ENCODE measurements around the gene GBX2.
"Not testable (repeated sequence)": the region's sequence is repeated elsewhere in the genome, so short reads cannot be mapped to it uniquely, and the experiment has no call there.

Gene GBX2

DNA sequence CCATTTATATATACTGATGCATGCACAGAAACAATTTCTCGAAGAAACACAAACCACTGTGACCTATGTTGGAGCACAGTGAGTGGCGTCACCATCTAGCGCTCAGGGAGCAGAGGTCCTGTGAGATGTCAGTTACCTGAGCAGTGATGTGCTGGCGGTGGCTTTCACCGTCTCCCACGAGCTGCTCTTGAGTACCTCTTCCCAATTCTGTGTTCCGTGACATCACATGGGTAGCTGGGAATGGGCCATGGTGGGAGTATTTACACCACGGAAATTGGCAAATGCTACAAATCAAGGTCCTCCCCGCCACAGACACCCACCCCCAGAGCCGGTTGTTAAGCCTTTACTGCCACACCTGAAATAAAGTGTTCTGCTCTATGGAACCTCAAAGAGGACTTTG lies 24.4 kb downstream of the GBX2 start:
- no peak for DNase-seq

DNA sequence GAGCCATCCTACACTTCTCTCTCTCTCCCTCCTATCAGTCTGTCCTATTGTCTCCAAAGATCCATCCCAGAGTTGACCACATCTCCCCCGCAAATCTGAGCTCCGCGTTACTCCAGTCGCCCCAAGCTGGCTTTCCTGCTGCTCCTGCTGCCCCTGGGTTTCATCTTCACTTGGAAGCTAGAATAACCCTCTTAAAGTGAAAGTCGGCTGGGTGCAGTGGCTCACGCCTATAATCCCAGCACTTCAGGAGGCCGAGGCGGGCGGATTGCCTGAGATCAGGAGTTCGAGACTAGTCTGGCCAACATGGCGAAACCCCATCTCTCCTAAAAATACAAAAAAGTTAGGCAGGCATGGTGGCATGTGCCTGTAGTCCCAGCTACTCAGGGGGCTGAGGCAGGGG lies 26.6 kb downstream of the GBX2 start:
- DNase-seq, result not testable (repeated sequence)

GRCh38 chr2:236137066-236137465 lies 31.1 kb downstream of the GBX2 start:
- DNase-seq, result no peak

DNA sequence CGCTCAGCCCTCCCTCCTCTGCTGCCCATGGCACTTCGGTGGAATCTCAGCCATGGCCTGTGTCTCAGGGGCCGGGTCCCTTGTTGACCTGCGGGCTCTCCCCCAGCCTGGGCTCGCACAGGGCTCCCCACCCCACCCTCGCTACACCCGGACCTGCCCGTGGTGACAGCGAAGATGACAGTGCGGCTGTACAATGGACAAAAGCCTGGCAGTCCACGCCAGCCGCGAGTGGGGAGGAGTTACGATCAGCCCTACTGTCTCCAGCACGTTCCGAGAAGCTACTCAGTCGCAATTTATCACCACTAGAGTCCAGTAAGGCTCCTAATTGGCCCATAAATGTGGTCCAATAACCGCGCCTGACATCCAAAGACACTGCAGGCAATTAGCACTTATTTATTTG lies 31.6 kb downstream of the GBX2 start:
- no peak for DNase-seq

DNA sequence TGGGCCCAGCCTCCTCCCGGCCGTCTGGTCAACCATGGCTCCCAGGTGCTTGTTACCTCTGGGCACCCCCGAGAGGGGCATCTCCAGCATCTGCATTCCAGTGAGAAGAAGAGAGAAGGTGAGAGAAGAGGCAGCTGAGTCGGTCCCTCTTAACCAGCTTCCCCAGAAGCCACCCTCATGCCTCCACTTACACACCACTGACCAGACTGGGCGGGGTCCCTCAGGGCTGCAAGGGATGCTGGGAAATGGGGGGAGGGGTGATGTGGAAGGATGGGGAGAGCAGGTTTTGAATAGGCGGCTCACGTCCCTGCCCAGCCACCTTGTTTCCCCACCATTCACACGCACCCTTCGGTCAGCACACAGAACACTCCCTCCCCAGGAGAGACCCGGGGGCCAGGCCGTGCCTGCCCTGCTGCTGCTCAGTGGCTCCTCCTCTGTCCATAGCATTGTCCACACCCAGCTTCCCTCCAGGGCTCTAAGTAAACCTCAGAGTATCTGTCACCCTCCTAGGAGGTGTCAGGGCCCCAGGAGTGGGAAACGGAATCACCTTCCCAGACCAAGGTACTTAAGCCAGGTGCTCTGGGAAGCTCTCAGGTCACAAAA lies 34.7 kb downstream of the GBX2 start:
- DNase-seq, result no peak

DNA sequence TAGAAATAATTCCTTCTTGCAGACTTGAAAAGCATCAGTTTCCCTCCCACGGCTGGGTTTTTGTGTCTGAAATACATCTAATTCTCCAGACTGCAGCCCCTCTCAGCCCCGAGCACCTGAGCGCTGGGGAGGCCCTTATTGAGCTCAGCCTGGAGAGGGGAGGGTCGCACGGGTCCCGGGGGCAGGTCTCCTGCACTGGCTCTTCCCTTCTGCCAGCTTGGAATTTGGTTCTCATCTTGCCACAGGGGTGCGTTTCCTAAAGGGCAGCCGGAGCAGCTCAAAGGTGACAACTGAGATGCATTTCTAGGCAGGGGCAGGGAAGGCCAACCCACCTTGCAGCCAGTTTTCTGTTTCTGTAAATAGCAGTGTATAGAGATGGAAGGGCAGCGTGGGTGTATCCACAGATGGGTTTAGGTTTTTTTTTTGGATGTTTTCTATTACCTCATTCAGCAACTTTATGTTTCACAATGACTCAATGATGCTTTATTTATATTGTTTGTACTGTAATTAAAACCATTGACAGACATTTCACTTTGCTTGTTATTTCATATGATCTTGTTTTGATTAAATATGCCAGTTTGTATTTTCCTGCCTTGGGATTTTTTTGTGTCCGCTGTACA lies 37.0 kb downstream of the GBX2 start:
- no peak for DNase-seq

- DNase-seq, result no peak
Observed at GRCh38 chr2:236130349-236130998, 37.7 kb downstream of the GBX2 start.

GRCh38 chr2:236129935-236130334 lies 38.3 kb downstream of the GBX2 start:
- no peak for DNase-seq

- DNase-seq, result no peak
Observed at GRCh38 chr2:236128321-236128720, 39.9 kb downstream of the GBX2 start.

- DNase-seq, result no peak
Observed at GRCh38 chr2:236127010-236127409, 41.2 kb downstream of the GBX2 start.

DNA sequence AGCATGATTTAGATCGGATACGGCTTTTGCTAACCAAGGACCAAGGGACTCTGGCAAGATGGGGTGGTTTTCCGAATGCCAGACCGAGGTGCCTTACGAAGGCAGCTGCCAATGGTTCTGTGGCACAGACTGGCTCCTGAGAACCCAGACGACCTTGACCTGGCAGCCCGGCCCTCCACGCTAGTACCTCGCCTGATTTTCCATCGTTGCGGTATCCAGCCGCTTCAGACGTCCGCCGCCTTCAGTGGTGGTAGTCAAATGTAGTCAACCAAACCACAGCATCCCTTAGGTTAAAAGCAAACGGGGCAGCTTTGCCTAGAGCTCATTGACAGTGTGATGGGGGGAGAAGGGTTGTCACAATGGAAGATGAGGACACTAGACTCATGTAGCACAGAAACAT lies 42.6 kb downstream of the GBX2 start:
- DNase-seq, result no peak

DNA sequence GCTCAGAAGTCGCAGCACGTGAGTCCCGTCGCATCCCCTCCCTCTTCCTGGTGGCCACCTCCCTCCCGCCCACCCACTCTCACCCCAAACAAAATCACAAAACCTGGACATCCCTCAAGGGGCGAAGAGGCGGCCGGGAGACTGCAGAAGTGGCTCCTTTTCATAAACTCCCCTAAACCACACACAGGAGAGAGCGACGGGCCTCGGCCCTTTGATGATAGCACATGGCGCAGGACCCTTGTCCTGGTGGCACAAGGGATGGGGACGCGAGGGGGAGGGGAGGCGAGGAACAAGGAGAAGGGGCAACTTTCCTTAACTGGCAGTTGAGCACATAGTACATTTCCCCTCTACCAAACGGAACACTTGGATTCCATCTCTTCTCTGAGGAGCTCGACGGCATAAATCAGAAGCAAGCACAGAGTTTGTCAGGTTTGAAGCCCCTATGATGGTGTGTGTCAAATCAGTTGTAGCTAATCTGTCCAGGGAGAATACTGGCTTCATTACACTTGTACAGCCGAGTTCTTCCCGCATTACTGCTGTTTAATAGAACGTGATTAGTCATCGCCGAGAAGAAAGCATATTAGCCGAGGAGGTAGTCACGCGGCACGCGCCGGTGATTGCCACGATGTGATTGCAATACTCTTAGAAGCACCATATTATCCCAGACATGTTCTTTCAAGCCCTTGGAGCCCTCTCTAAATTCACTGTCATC lies 43.8 kb downstream of the GBX2 start:
- DNase-seq, result no peak

GRCh38 chr2:236123716-236124115 lies 44.5 kb downstream of the GBX2 start:
- no peak for DNase-seq

GRCh38 chr2:236122236-236122635 lies 46.0 kb downstream of the GBX2 start:
- DNase-seq, result no peak

DNA sequence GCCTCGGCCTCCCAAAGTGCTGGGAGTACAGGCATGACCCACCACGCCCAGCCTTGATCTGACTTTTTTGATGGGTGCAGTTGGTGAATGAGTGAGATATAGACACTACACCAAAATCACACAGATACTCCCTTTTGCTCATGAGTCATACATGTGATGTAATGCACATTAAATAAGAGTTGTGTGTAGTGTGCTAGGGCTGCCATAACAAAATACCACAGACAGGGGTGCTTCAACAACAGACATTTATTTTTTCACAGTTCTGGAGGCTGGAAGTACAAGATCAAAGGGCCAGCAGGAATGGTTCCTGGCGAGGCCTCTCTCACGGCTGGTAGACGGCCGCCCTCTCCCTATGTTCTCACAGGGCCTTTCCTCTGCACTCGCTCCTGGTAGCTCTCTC lies 46.6 kb downstream of the GBX2 start:
- no peak for DNase-seq

- no peak for DNase-seq
Observed at GRCh38 chr2:236120829-236121228, 47.4 kb downstream of the GBX2 start.

DNA sequence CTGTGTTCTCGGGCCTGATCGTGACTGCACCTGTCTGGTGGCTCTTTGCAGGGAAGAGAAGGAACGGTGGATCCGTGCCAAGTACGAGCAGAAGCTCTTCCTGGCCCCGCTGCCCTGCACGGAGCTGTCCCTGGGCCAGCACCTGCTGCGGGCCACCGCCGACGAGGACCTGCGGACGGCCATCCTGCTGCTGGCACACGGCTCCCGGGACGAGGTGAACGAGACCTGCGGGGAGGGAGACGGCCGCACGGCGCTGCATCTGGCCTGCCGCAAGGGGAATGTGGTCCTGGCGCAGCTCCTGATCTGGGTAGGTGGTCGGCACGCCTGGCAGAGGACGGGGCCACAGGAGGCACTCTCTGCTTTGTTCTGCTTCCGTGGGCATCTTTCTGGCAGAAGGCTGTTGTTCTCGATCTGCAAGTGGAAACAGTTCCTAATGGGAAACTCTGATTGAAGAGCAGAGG lies 48.0 kb downstream of the GBX2 start:
- DNase-seq, result peak; percentile 18

DNA sequence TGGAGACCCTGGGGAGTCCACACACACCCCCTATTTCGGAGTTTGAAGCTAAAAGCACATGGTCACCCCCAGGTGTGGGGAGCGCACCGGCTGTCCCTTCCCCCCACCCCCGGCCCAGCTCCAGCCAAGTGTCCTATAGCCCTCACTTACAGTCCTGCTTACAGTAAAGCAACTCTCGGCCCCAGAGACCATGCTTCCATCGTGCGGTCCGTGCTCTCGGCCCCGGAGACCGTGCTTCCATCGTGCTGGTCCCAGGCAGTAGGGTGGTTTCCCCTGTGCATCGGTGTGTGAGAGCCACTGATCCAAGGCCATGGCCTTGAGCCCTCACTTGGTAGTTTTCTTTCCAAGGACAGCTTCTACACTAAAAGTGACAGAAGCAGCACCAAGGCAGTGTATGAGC lies 48.7 kb downstream of the GBX2 start:
- DNase-seq, result no peak

- no peak for DNase-seq
Observed at GRCh38 chr2:236119003-236119402, 49.2 kb downstream of the GBX2 start.

GRCh38 chr2:236117861-236118269 lies 50.3 kb downstream of the GBX2 start:
- DNase-seq, result peak; percentile 11

DNA sequence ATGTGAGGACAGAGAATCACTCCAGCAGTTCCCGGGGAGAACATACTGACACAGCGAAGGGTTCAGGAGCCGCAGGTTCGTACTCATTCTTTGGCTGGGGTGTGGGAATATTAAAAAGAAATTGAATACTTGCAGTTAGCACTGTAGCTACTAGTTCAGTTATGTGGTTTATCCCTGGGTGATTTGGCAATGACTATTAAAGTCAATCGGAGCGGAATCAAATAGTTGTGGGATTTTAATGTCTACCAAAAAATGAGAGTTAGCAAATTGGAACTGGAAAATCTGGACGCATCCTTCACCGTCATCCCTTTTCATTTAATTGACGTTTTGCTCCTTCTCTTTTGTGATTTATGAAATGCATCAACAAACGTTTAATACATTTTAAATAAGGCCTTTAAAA lies 50.8 kb downstream of the GBX2 start:
- DNase-seq, result no peak
